Liver (tissue), 3 donors: ENCODE data around the gene NCK2.

Experiments
- ATF3 ChIP-seq: IDR thresholded peaks from 2 replicates; pipeline ENCODE4 v1.6.1; 2016; ENCODE audit warnings: antibody characterized with exemption
- CTCF ChIP-seq: fragments of 150-350 bp; IDR thresholded peaks from 2 replicates; pipeline ENCODE4 v1.5.1; 2017; ENCODE audit warnings: improper control_type of control experiment, low read depth, low read length; ENCODE audit not compliant: missing input control
- HNF4A ChIP-seq, 2 donors: conservative IDR thresholded peaks; 2 replicates each; pipeline ENCODE4 v1.6.1; 2016; ENCODE audit warnings: antibody characterized with exemption in 2 of 2, mild to moderate bottlenecking in 2 of 2
- MAX ChIP-seq: IDR thresholded peaks from 2 replicates; pipeline ENCODE4 v1.6.1; 2016; ENCODE audit warnings: antibody characterized with exemption
- RAD21 ChIP-seq, 2 donors: IDR thresholded peaks; 2 replicates each; pipeline ENCODE4 v1.6.1; 2016; ENCODE audit warnings: antibody characterized with exemption in 2 of 2, mild to moderate bottlenecking in 2 of 2
- REST ChIP-seq: IDR thresholded peaks from 2 replicates; pipeline ENCODE4 v1.6.1; 2016; ENCODE audit warnings: antibody characterized with exemption, mild to moderate bottlenecking
- donor health status: healthy.
- donor health status: healthy.

- TF ChIP-seq CTCF (no peak), HNF4A (conservative IDR thresholded peaks at IDR 0.05) (no peak), RAD21 (IDR thresholded peaks at IDR 0.05) (no peak), REST (no peak), MAX (no peak), ATF3 (no peak)
Measured at GRCh38 chr2:105919191-105919811, 174.6 kb downstream of the NCK2 start.
